Activated T-helper 1 cell treated with anti-CD3 and anti-CD28 coated beads, Interleukin-12 subunit alpha, Interleukin-12 subunit beta, Interleukin-2, Interleukin-4 antibody, amounts not matched to agents 30 ng/mL and 10 ng/mL and 1 ng/mL, durations not matched to agents 14 hours and 24 hours and 36 hours (primary cell): Measurements from ENCODE around the gene NTN1. TPM values are rescaled to one million over a fixed set of nuclear protein-coding genes. Genes with fewer than 3 reads are reported as not detected.

ENCODE experiments used
- DNase-seq: peaks from one replicate; pipeline ENCODE4 v3.0.0; 2021; ENCODE audit warnings: low spot score
- H3K27ac Mint-ChIP-seq: one replicate; pipeline ENCODE4 v1.8.0; 2021; ENCODE audit warnings: mild to moderate bottlenecking, mixed read lengths
- H3K27me3 Mint-ChIP-seq: one replicate; pipeline ENCODE4 v1.8.0; 2022; ENCODE audit warnings: mild to moderate bottlenecking, moderate library complexity, mixed read lengths; ENCODE audit not compliant: insufficient read depth
- H3K36me3 Mint-ChIP-seq: one replicate; pipeline ENCODE4 v1.8.0; 2021; ENCODE audit warnings: low read depth, mixed read lengths
- H3K4me1 Mint-ChIP-seq: one replicate; pipeline ENCODE4 v1.8.0; 2021; ENCODE audit warnings: low read depth, mixed read lengths
- H3K4me3 Mint-ChIP-seq: one replicate; pipeline ENCODE4 v1.8.0; 2021; ENCODE audit warnings: mild to moderate bottlenecking, moderate library complexity, mixed read lengths
- H3K9me3 Mint-ChIP-seq: one replicate; pipeline ENCODE4 v1.8.0; 2021; ENCODE audit warnings: mixed read lengths
- intact Hi-C: fragments of 100-400 bp; cut with micrococcal nuclease; formaldehyde crosslinking; loops from one replicate; pipeline ENCODE4 v1.15.1; 2024
- total RNA-seq: library from RNA; stranded (reverse); gene quantifications from 2 replicates; pipeline ENCODE4 v1.2.3, GENCODE V29; 2022

The NTN1 gene
- total RNA-seq, 1 donor from 2014 or later: 0.34 TPM

DNA sequence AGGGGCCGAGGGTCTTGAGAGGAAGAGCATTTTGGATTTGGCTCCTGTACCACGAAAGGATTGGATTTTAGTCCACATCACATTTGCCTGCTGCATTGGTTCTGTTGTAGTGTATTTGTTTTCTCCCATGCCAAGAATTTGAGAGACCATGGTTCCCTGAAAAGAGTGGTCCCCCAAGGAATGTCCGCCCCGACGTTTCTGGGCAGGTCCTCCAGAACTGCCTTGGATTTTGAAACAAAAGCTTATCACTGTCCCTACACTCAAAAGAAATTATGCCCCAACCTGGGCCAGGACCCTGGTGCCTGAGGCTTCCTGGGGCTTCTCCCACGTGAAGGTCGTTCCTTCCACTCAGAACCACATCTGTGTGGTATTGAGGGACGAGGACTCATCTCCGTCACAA is 10.8 kb downstream of the NTN1 start:
- Mint-ChIP-seq H3K4me3 (no peak overlapping the region), H3K4me1 (no peaks in the 10 kb centered on the region), H3K36me3 (no peaks in the 10 kb centered on the region), H3K27me3 (peaks cover 33% of the 10 kb centered on the region), H3K9me3 (no peaks in the 10 kb centered on the region), H3K27ac (no peak overlapping the region)
- intact Hi-C loops: no loop called here
- DNase-seq: no peak

DNA sequence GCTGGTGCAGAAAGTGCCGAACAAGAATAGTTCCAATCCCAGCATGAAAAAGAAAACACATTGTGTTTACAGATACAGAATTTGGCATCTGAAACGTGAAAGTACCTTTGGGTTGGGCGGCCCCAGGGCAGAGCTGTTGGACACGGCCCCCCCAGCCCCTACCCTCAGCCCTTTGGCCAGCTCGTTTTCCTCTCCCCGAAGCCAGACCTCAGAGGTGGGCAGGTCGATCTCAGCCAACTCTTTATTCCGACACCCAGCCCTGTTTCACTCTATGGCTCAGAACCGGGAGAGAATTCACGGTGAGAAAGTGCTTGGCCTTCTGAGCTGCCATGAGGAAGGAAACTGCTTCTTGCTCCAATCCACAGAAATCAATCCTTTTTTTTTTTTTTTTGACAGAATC is 11.3 kb downstream of the NTN1 start:
- Mint-ChIP-seq H3K9me3 (no peaks in the 10 kb centered on the region), H3K27ac (no peak overlapping the region), H3K36me3 (no peaks in the 10 kb centered on the region), H3K4me3 (no peak overlapping the region), H3K27me3 (peaks cover 30% of the 10 kb centered on the region), H3K4me1 (no peaks in the 10 kb centered on the region)
- intact Hi-C loops: no loop called here
- DNase-seq: no peak

DNA sequence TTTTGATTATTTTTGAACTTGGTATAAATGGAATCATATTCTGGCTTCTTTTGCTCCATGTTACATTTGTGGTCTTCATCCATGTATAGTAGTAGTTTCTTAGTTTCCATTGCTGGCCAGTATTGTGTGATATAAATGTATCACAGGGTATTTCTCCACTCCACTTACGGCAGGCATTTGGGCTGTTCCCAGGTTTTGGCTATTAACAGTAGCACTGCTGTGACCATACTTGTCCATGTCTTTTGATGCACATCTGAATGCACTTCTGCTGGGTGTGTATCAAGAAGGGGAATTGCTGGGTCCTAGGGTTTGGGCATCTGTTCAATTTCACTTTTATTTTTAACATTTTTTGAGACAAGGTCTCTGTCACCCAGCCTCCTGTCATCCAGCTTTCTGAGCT is 13.9 kb downstream of the NTN1 start:
- Mint-ChIP-seq H3K27ac (no peak overlapping the region), H3K9me3 (no peaks in the 10 kb centered on the region), H3K4me3 (no peak overlapping the region), H3K36me3 (no peaks in the 10 kb centered on the region), H3K4me1 (no peaks in the 10 kb centered on the region), H3K27me3 (peaks cover 16% of the 10 kb centered on the region)
- no peak for DNase-seq
- intact Hi-C loops: no loop called here

DNA sequence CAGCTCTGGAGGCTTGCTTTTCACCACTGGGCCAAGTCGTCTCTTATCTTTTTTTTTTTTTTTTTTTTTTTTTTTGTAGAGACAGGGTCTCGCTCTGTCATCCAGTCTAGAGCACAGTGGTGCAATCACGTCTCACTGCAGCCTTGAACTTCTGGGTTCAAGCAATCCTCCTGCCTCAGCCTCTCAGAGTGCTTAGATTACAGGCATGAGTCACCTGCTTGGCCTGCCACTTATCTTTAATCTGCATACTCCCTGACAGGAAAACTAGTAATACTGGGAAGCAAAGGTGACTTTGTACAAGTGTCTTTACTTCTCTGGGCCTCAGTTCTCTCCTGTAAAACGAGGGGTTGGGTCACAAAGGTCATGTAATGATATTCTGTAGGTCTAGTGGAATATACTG is 15.0 kb downstream of the NTN1 start:
- intact Hi-C loops: no loop called here
- no peak for DNase-seq
- Mint-ChIP-seq H3K4me3 (no peak overlapping the region), H3K4me1 (no peaks in the 10 kb centered on the region), H3K27ac (no peak overlapping the region), H3K9me3 (no peaks in the 10 kb centered on the region), H3K27me3 (peaks cover 16% of the 10 kb centered on the region), H3K36me3 (no peaks in the 10 kb centered on the region)

DNA sequence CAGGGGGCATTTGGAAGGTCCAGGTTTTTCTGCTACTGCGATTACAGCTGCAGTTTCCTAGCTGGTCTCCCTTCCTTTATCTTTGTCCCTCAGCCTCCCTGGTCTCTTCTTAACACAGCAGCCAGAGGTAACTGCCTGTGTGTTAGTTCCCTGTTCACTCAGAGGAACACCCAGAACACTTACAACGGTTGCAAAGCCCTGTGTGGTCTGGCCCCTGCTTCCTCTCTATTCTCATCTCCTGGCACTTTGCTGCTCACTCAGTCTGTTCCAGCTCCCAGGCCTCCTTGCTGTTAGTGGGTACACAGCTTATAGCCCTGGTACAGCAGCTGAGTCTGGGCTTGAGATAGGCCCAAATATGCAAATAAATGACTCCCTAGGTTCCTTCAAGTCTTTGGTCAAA is 16.4 kb downstream of the NTN1 start:
- Mint-ChIP-seq H3K27me3 (peaks cover 5% of the 10 kb centered on the region), H3K9me3 (no peaks in the 10 kb centered on the region), H3K4me1 (no peaks in the 10 kb centered on the region), H3K27ac (no peak overlapping the region), H3K36me3 (no peaks in the 10 kb centered on the region), H3K4me3 (no peak overlapping the region)
- DNase-seq: no peak
- intact Hi-C loops: no loop called here

DNA sequence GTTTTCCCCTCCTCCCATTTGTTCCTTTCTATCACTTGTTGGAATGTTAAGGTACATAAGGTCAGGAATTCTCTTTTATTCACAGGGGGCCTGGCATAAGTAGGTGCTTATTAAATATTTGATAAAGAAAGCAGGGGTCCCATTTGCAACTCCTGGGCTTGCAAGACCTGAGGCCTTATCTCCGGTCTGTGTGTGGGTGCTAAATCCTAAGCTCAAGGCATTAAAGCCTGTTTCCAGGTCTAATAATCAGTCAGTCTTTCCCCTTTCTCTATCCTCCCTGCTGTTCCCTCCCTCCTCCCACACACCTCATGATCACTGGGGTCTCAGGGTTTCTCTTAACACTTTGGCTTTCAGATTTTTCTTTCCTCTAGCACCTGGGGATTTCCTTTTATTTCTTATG is 17.1 kb downstream of the NTN1 start:
- H3K9me3 Mint-ChIP-seq: no peaks in the 10 kb centered on the region
- H3K4me3 Mint-ChIP-seq: no peak overlapping the region

DNA sequence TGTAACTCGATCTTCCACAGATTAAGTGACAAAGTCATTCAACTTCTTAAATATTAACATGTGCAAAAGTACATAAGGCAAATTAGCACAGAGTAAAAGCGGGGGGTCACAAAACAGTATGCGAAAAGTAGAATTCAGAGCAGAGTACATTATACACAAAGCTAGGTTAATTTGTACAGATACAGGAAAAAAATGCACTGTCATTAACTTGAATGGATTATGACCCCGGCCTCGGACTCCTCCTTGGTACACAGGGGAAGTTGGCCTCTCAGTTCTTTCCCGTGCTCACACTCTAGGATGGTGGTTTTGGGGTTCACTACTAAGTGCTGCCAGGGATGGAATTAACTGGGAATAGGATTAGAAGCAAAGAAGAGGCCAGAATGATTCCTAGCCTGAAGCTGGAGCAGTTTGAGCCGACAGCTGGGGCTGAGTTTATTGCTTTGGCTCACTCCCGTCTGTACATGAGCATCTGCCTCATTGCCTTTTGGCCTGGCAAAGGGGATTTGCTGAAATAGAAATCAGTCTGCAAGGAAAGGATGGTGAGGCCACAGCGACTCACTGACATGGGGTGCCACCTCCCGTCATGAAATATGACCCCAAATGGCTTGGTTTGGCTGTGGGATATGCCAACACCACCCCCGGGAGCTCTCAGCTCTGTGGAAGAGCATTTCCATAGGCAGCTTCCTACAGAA is 23.6 kb downstream of the NTN1 start:
- H3K27ac Mint-ChIP-seq: no peak overlapping the region
- H3K4me3 Mint-ChIP-seq: no peak overlapping the region
- intact Hi-C loops: no loop called here
- no peak for DNase-seq
- peaks cover 19% of the 10 kb centered on the region for H3K27me3 Mint-ChIP-seq
- no peaks in the 10 kb centered on the region for H3K36me3 Mint-ChIP-seq
- H3K4me1 Mint-ChIP-seq: no peaks in the 10 kb centered on the region
- H3K9me3 Mint-ChIP-seq: no peaks in the 10 kb centered on the region

More for the DNA sequence above, 17.1 kb downstream of the NTN1 start:
- DNase-seq: no peak
- intact Hi-C loops: no loop called here
- Mint-ChIP-seq H3K27me3 (peaks cover 5% of the 10 kb centered on the region), H3K36me3 (no peaks in the 10 kb centered on the region), H3K4me1 (no peaks in the 10 kb centered on the region), H3K27ac (no peak overlapping the region)

DNA sequence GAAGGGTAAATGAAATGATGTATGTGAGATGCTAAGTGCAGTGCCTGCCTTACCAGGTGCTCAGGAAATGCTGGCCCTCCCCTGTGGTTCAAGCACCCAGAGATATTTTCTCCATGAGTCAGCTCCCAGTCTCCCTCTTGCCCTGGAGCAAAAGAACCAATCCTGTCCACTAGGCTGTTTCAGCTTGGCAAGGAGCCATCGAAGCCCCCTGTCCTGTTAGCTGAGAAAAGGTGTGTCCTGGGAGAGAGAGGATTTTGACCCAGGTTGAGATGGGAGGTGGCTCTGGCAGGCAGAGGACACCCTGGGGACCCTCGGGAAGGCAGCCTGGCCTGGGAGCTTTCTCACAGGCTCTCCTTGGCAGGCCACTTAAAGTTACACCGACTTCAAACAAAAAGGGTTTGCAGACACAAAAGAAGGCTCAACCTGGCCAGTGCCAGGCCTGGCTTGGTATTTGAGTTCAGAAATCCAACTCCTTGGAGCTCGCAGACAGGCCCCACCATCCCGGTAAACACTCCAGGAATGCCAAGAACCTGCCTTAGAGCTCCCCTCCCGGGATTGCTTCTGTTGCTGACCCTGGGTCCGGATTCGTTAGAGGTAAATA is 29.6 kb downstream of the NTN1 start:
- DNase-seq: no peak
- Mint-ChIP-seq H3K4me3 (no peak overlapping the region), H3K9me3 (no peaks in the 10 kb centered on the region), H3K36me3 (no peaks in the 10 kb centered on the region), H3K27me3 (peaks cover 4% of the 10 kb centered on the region), H3K4me1 (no peaks in the 10 kb centered on the region), H3K27ac (no peak overlapping the region)
- intact Hi-C loops: no loop called here

DNA sequence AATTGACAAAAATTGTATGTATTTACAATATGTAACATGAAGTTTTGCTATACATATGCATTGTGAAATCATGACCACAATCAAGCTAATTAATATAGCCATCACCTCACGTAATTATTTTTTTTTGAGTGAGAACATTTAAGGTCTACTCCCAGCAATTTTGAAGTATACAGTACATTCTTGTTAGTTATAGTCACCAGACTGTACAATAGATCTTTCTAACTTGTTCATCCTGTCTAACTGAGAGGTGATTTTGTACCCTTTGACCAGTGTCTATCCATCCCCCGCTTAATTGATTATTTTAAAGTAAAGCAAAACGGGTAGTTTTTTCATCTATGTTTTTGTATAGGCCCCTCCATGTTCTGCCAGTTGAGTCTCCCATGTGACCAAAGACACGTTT is 30.3 kb downstream of the NTN1 start:
- Mint-ChIP-seq H3K36me3 (no peaks in the 10 kb centered on the region), H3K27me3 (peaks cover 4% of the 10 kb centered on the region), H3K9me3 (no peaks in the 10 kb centered on the region), H3K4me1 (no peaks in the 10 kb centered on the region), H3K4me3 (no peak overlapping the region), H3K27ac (no peak overlapping the region)
- DNase-seq: no peak
- intact Hi-C loops: no loop called here

DNA sequence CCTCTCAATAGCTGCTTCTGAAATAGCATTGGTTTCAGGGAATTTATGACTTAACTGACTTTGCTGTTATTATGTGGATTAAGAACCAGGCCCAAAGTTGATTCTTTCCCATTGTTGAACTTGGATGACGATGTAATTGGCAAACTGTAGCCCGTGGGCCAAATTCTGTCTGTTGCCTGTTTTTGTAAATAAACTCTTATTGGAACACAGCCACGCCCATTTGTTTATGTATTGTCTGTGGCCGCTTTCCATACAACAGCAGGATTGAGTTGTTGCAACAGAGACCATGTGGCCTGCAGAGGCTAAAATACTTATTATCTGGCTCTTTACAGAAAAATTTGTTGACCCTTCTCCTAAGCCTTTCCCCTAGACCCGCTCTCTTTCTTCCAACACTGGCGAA is 31.6 kb downstream of the NTN1 start:
- no peak overlapping the region for H3K4me3 Mint-ChIP-seq
- peaks cover 7% of the 10 kb centered on the region for H3K27me3 Mint-ChIP-seq
- no peaks in the 10 kb centered on the region for H3K4me1 Mint-ChIP-seq
- DNase-seq: no peak
- H3K36me3 Mint-ChIP-seq: no peaks in the 10 kb centered on the region
- intact Hi-C loops: no loop called here
- H3K27ac Mint-ChIP-seq: no peak overlapping the region
- no peaks in the 10 kb centered on the region for H3K9me3 Mint-ChIP-seq

DNA sequence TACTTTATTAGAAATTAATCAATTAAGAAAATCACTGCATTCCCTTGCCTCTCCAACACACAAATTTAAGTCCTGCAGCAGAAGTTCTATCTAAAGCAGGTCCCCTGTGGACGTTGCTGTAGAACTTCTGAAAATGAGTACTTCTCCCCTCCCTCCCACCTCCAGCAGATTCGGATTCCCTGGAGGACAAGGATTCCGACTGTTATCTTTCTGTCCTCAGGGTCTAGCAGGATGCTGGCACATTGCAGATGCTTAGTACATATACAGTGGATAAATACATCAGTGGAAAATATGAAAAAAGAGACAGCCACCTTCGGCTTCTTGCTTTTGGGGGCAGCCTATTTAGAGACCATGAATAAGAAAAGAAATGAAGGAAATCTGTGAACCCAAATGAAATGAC is 32.1 kb downstream of the NTN1 start:
- no peaks in the 10 kb centered on the region for H3K4me1 Mint-ChIP-seq

DNA sequence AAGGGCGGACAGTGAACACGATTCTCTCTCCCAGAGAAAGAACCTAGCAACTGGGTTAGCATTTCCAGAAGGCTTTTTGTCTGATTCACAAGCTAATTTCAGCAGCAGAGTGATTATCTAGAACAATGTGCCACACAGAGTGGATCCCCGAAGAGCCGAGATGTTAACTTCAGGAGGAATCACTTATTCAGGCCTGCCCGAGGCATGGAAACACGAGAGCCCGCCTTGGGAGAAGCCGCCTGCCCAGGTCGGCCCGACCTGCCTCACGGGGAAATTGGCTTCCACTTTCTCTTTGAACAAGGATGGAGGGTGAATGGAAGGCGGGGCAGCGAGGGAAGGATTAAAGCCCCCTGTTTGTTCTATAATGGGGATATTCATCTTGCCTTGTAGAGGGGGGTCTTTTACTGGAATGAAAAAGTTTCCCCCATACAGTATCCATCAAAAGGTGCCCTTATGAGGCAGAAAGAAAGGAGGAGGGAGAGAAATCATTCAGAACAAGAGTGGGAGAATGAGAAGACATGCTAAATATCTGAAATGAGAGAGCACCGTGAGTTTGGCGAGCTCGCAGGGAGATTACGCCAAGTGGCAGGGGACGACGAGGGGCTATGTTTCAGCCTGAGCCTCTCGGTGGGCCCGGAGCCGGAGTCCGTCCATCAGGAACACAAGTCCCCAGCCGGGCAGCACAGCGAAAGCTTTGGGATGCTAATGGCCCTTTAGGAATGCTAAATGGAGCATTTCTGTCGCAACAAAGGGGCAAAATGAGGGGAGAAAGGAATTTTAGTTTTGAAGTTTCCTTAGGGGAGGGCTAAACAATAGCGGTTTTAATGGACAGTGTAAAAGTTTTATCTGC is 33.0 kb downstream of the NTN1 start:
- H3K36me3 Mint-ChIP-seq: no peaks in the 10 kb centered on the region
- H3K9me3 Mint-ChIP-seq: no peaks in the 10 kb centered on the region
- H3K27me3 Mint-ChIP-seq: peaks cover 5% of the 10 kb centered on the region
- no peaks in the 10 kb centered on the region for H3K4me1 Mint-ChIP-seq
- intact Hi-C loops: no loop called here
- H3K27ac Mint-ChIP-seq: no peak overlapping the region
- no peak overlapping the region for H3K4me3 Mint-ChIP-seq
- DNase-seq: no peak

More for the DNA sequence above, 32.1 kb downstream of the NTN1 start:
- Mint-ChIP-seq H3K4me3 (no peak overlapping the region), H3K27ac (no peak overlapping the region), H3K27me3 (peaks cover 7% of the 10 kb centered on the region), H3K36me3 (no peaks in the 10 kb centered on the region), H3K9me3 (no peaks in the 10 kb centered on the region)
- DNase-seq: no peak
- intact Hi-C loops: no loop called here

DNA sequence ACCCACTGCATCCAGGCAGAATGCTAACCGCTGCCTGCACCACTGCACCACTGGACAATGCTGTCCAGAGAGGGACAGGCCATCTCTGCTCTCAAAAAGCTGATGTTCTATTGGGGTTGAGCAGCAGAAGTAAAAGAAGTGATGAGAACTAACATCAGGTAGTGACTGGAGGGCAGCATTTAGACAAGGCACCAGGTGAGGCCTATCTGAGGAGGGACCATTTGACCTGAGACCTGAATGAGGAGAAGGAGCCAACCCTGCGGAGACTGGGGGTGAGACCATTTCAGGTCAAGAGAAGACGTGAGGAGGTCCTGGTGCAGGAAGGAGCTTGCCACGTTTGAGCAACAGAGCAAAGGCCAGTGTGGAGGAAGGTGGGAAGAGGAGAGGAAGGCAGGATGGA is 34.0 kb downstream of the NTN1 start:
- no peak overlapping the region for H3K4me3 Mint-ChIP-seq
- H3K27me3 Mint-ChIP-seq: peaks cover 3% of the 10 kb centered on the region
- H3K36me3 Mint-ChIP-seq: no peaks in the 10 kb centered on the region
- H3K27ac Mint-ChIP-seq: no peak overlapping the region
- H3K4me1 Mint-ChIP-seq: no peaks in the 10 kb centered on the region
- no peaks in the 10 kb centered on the region for H3K9me3 Mint-ChIP-seq
- intact Hi-C loops: no loop called here
- DNase-seq: no peak
